Urinary bladder (tissue), 4 donors: ENCODE data around the gene TRAF6. TPM values are rescaled to one million over a fixed set of nuclear protein-coding genes. Genes with fewer than 3 reads are reported as not detected.
A peak's percentile ranks its signal among the peaks of the same experiment; 100 is the strongest.

Experiments used
- DNase-seq: peaks from one replicate; pipeline ENCODE4 v3.0.0-alpha.2; 2015; ENCODE audit errors: extremely low spot score
- H3K27ac ChIP-seq: one replicate; pipeline ENCODE4 v1.5.1; 2013; ENCODE audit warnings: low read depth, mild to moderate bottlenecking, moderate library complexity
- H3K36me3 ChIP-seq: one replicate; pipeline ENCODE4 v1.6.1; 2013; ENCODE audit warnings: mild to moderate bottlenecking, moderate library complexity; ENCODE audit not compliant: insufficient read depth
- H3K4me1 ChIP-seq: one replicate; pipeline ENCODE4 v1.6.1; 2013; ENCODE audit warnings: mild to moderate bottlenecking, moderate library complexity; ENCODE audit not compliant: insufficient read depth
- H3K4me3 ChIP-seq: one replicate; pipeline ENCODE4 v1.5.1; 2013; ENCODE audit warnings: low read depth, low read length
- WGBS: extraction: QIAGEN DNeasy Blood & Tissue Kit; methylation state at CpG from one replicate; pipeline ENCODE4 v1.1.7; 2013; 5-methylcytosine and 5-hydroxymethylcytosine counted together
- polyA plus RNA-seq: library from polyadenylated mRNA; stranded (reverse); fragments of 200-250 nt; gene quantifications from one replicate; pipeline ENCODE4 v1.2.3, GENCODE V29; 2013
- total RNA-seq: library from RNA; depleted of rRNA; stranded (reverse); fragments of >200 nt; gene quantifications from one replicate; pipeline ENCODE4 v1.2.3, GENCODE V29; 2014
- donor health status: healthy with polysubstance abuse.
- donor health status: healthy.

Gene TRAF6
- total and polyA plus RNA-seq, 2 donors = 6.6 to 14.8 TPM

DNA sequence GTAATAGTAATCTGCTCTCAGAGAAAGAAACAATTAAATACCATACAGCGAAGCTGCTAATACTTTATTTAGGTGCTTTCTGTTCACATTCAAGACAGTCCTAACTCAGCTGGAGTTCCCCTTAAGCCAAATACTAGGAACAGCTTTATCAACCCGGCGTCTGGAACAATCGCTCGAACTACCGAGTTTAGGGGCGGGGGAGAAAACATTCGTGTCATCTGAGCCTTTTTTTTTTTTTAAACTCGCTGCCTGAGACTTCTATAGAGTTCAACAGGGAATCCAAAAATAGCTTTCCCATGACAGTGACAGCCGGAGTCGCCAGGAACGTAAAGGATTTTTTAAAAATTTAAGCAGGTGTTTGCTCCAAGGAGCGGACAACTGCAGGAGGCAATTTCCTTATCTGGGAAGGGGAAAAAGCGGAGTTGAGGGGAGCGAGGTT, 852 bp downstream of the TRAF6 start:
- Histone ChIP-seq H3K27ac (peak overlapping the region; percentile 87), H3K4me3 (peak overlapping the region; percentile 76), H3K4me1 (peaks cover 1% of the 10 kb centered on the region), H3K36me3 (no peaks in the 10 kb centered on the region)
- under 1% methylated on average over 15 of the region's 15 CpGs for WGBS
- DNase-seq = no peak

DNA sequence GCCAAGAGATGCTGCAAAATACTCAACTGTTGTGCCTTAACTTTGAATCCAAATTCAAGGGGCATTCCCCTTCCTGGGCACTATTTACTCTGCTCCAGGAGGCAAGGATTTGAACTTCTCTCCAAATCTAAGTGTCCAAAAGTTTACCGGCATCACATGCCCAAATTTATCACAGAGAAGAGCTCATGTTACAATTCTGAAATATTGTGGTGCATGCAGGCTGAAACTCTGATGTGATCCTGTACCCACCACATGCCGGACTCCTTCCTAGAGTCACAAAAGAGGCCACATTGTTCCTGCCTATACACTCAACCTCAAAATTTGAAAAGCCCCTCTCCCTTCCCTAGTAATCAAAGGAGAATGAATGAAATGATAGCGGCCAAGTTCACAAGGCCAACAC, 1.3 kb downstream of the TRAF6 start:
- H3K27ac ChIP-seq = no peak overlapping the region
- H3K4me1 ChIP-seq = peaks cover 1% of the 10 kb centered on the region
- H3K4me3 ChIP-seq = peak overlapping the region; percentile 76
- no peak for DNase-seq
- H3K36me3 ChIP-seq = no peaks in the 10 kb centered on the region
- WGBS = 20% methylated on average over 3 of the region's 3 CpGs

DNA sequence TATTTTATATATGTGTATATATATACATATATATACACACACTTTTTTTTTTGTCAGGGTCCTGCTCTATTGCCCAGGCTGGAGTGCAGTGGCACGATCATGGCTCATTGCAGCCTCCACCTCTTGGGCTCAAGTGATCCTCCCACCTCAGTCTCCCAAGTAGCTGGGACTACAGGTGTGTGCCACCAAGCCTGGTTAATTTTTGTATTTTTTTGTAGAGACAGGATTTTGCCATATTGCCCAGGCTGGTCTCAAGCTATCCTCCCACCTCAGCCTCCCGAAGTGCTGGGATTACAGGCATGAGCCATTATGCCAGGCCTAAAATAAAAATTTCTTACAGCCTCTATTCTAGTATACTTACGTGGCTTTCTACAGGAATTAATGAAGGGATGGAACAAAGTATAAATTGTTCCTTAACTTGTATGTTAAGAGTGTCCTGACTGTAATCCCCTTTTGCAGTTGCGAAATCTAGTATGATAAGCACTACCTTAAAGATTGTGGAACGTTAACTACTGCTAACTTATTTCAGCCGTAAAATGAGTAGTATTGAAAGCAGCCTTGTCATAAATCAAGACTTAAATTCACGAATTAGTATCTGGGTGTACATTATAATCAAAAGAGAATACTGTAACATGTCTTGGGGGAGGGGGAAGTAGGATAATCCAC, 2.1 kb downstream of the TRAF6 start:
- WGBS = 63% methylated on average over 7 of the region's 7 CpGs
- Histone ChIP-seq H3K27ac (no peak overlapping the region), H3K4me1 (peaks cover 1% of the 10 kb centered on the region), H3K4me3 (no peak overlapping the region), H3K36me3 (no peaks in the 10 kb centered on the region)
- no peak for DNase-seq

DNA sequence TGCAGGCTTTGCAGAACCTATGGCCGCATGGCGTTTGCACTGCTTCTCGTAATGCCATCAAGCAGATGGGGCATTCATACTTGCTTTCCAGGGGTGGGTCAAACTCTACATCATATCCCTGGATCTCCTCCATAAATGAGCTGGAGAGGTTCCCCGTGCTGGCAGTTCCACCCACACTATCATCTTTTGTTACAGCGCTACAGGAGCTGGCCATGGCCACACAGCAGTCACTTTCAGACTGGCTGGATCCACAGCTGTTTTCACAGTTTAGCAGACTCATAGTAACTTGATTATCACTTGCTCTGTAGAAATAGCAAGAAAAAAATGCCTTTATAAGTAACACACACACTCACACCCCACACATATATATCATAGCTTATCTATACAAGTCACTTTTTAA, 8.8 kb downstream of the TRAF6 start:
- H3K27ac ChIP-seq = no peak overlapping the region
- no peak for DNase-seq

DNA sequence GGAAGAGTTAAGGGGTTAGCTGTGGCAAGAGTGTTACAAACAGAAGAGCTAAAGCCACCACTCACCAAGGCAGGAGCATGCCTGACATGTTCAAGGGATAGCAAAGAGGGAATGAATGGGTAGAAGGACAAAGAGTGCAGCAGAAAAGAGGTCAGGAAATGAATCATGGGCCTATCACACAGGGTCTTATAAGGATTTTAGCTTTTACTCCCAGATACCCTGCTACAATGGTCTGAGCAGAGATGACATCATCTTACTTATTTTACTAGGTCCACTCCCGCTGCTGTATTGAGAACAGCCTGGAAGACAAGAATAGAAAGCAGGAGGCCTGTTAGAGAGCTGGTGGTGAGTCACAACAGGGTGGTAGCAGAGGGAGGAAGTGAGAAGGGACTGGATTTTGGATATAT, 9.8 kb downstream of the TRAF6 start:
- no peak overlapping the region for H3K27ac ChIP-seq
- no peak for DNase-seq
- peaks cover 1% of the 10 kb centered on the region for H3K4me1 ChIP-seq
- 64% methylated on average over 1 of the region's 1 CpG for WGBS
- H3K4me3 ChIP-seq = no peak overlapping the region
- peaks cover 5% of the 10 kb centered on the region for H3K36me3 ChIP-seq

More for the DNA sequence above, 8.8 kb downstream of the TRAF6 start:
- 94% methylated on average over 5 of the region's 5 CpGs for WGBS
- no peak overlapping the region for H3K4me3 ChIP-seq
- H3K4me1 ChIP-seq = peaks cover 1% of the 10 kb centered on the region
- H3K36me3 ChIP-seq = peaks cover 3% of the 10 kb centered on the region

DNA sequence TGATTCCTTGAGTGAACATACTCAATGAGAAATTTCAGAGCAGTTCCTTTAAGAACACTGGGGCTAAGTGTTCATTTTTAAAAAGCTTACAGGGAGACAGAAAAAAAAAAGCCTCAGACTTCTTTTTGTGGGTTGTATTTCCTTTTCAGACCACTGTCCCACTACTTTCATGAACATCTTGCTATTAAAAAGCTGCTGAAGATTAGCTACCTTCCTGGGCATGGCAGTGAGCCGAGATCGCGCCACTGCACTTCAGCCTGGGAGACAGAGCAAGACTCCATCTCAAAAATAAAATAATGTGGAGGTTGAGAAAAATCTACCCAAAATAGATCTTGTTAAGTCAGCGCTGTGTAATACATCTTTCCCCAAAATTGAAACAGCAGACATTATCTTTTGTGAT, 10.8 kb downstream of the TRAF6 start:
- no peak overlapping the region for H3K4me3 ChIP-seq
- no peaks in the 10 kb centered on the region for H3K4me1 ChIP-seq
- WGBS = 94% methylated on average over 4 of the region's 4 CpGs
- peaks cover 5% of the 10 kb centered on the region for H3K36me3 ChIP-seq
- no peak for DNase-seq
- no peak overlapping the region for H3K27ac ChIP-seq

DNA sequence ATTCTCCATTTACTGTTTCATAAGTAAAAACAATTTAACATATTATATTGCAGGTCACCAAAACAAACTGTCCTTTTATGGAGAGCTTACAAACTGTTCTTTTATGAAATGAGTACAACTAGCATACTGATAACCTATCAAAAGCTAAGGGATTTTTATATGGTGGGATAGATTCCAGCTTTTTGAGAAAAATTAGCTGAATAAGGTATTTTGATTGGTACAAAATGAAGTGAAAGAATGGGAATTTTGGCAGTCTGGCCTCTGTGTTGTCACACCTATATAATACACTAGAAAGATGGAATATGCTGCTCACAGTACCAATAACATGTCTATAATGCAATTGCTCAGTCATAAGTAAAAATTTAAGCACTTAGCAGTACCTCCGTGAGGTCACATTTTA, 11.4 kb downstream of the TRAF6 start:
- H3K27ac ChIP-seq = no peak overlapping the region
- H3K36me3 ChIP-seq = peaks cover 5% of the 10 kb centered on the region
- WGBS = 85% methylated on average over 1 of the region's 1 CpG

DNA sequence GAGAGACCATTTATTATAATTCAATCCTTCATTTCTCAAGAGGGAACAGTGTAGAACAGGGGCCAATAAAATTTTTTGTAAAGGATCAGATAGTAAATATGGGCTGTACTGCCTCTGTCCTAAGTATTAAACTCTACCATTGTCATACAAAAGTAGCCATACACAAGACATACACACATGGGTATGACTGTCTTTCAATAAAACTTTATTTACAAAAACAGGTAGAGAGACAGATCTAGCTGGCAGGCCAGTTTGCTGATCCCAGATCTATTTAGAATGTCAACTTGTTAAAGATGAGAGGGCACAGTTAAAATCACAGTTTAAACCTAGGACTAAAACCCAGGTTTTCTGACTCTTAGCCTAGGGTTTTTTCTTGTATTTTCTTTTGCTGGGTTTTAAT, 16.7 kb downstream of the TRAF6 start:
- Histone ChIP-seq H3K4me3 (no peak overlapping the region), H3K27ac (no peak overlapping the region), H3K4me1 (no peaks in the 10 kb centered on the region), H3K36me3 (peaks cover 7% of the 10 kb centered on the region)
- no peak for DNase-seq

More for the DNA sequence above, 11.4 kb downstream of the TRAF6 start:
- H3K4me1 ChIP-seq = no peaks in the 10 kb centered on the region
- DNase-seq = no peak
- no peak overlapping the region for H3K4me3 ChIP-seq

DNA sequence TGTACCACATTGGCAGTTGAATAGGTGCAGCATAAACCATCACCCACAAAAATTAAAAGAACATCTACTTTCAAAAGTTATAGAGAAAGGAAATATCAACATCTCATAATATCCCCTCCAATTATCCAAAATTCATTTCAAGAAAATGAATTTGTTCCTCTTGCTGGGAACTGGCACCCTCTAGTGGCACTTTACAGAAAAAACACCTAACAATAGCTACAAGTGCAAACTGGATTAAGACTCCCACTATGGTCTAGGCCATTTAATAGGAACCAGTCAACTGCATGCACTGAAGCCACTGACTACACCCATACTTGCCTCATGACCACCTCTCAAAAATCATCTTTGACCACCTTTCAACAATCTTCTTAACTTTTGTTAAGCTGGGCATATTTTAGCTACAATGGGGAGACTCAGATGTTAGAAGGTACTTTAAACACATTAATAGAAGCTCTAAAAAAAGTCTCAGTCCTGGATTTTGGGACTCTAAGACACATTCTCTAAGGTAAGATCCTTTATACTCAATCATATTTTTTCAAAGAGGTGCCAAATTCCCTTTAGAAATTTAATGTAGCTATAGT, 17.3 kb downstream of the TRAF6 start:
- peaks cover 7% of the 10 kb centered on the region for H3K36me3 ChIP-seq
- DNase-seq = no peak

DNA sequence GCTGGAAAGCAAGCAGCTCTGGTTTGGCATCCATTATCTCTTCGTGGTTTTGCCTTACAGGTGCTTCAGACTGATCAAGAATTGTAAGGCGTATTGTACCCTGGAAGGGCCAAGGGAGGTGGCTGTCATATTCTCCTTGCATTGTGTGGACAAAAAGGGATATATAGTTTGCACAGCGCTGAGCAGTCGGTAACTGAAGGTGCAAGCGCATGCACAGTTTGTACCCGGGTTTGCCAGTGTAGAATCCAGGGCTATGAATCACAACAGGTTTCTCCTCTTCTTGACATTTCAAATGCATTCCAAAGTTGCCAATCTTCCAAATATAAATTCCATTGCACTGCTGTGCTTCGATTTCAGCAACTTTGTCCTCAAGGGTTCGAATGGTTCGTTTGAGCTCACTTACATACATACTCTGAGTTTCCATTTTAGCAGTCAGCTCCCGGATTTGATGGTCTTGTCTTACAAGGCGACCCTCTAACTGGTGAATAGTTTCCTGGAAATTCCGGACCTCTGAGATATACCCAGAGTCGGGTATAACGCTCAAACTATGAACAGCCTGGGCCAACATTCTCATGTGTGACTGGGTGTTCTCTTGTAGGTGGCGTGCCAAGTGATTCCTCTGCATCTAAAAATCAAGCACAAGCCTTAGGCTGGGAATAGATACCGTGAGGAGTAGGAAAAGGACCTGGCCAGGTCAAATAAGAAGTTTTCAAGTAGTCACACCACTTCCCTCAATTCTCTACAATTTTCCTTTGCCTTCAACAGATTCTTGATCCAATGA, 19.9 kb downstream of the TRAF6 start:
- H3K36me3 ChIP-seq = peaks cover 2% of the 10 kb centered on the region
- H3K4me3 ChIP-seq = no peak overlapping the region
- H3K27ac ChIP-seq = no peak overlapping the region
- no peak for DNase-seq
- 92% methylated on average over 16 of the region's 16 CpGs for WGBS
- H3K4me1 ChIP-seq = no peaks in the 10 kb centered on the region

More for the DNA sequence above, 17.3 kb downstream of the TRAF6 start:
- H3K4me3 ChIP-seq = no peak overlapping the region
- no peaks in the 10 kb centered on the region for H3K4me1 ChIP-seq
- no peak overlapping the region for H3K27ac ChIP-seq

DNA sequence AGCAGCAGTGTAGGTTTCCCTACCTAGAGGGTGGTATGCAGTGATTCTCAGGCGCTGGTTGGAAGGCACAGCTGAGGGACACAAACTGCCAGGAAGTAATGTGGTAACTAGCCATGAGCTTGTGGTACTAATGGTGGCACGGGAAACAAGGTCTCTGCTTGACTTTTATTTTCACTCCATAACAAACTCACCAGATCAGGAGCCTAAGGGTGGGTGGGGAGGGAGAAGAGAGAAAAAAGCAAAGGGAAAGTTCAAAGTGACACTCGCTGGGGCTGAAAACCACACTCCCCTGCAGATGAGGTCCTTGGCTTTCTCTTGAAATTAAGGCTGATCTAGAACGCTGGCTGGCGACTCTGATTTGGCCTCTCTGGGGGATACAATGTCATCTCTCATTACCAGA, 22.0 kb downstream of the TRAF6 start:
- Histone ChIP-seq H3K4me1 (no peaks in the 10 kb centered on the region), H3K36me3 (no peaks in the 10 kb centered on the region), H3K27ac (no peak overlapping the region), H3K4me3 (no peak overlapping the region)
- WGBS = 78% methylated on average over 5 of the region's 5 CpGs
- no peak for DNase-seq

DNA sequence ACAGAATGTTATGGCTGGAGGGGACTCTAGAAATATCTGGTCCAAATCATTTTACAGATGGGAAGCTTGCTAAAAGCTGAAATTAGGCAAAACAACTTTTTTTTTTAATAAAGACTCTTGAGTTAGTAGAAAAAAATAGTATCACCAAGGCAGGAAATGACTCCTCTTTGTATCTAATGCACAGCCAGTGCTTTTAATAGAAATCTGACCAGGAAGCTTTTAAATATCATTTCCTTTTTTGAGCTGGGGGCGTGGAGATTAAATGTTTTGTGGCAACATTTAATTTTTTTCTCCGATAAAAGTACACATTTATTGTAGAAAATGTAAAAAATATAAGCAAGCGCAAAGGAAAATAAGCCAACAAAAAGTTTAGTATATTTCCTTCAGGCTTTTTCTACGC, 22.5 kb downstream of the TRAF6 start:
- no peak overlapping the region for H3K27ac ChIP-seq
- H3K4me3 ChIP-seq = no peak overlapping the region
- H3K36me3 ChIP-seq = no peaks in the 10 kb centered on the region
- no peaks in the 10 kb centered on the region for H3K4me1 ChIP-seq
- WGBS = 81% methylated on average over 4 of the region's 4 CpGs
- DNase-seq = no peak

DNA sequence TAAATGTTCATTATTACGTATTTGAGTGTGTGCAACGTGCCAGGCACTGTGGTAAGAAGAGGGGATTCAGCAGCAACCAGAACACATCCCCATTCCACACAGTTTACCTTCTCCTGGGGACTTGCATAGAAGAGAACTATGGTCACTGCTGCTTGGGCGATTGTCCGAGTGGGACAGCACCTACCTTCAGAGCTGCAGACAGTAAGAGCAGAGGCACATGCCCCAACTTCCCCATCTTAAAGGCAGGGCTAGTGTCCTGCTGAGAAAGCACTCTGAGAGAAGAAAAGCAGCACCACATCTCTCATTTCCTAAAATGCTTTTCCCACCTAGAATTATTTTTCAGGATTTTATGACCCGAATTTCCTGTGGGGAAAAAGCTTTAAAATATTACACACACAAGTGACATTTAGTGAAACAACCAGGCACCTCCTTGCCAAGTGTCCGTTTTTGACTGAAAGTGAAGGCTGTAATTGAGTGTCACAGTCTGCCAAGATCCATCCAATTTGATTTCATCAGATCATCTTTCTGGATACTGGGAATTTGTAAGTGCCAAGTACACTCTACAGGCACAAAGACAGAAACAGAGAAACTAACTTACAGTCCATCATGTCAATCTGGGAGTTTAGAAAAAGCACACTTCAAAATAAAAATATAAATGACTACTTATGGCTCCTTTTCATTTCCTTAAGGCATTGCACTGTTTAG, 24.6 kb downstream of the TRAF6 start:
- WGBS = 84% methylated on average over 6 of the region's 6 CpGs
- no peak overlapping the region for H3K4me3 ChIP-seq
- DNase-seq = no peak
- H3K4me1 ChIP-seq = no peaks in the 10 kb centered on the region
- no peak overlapping the region for H3K27ac ChIP-seq
- H3K36me3 ChIP-seq = no peaks in the 10 kb centered on the region
